K562 treated with DMSO at 1 percent for 24 hours (cell line): Measurements from ENCODE around the gene FER. TPM values are rescaled to one million over a fixed set of nuclear protein-coding genes. Genes with fewer than 3 reads are reported as not detected.

Experiments
- total RNA-seq: library from RNA; unstranded; fragments of 300-600 nt; gene quantifications from 2 replicates; pipeline ENCODE4 v1.2.3, GENCODE V29; 2022; ENCODE audit warnings: low read depth; ENCODE audit not compliant: insufficient read depth

The FER gene
- total RNA-seq, result 3.5 and 6.1 TPM in 2 replicates

DNA sequence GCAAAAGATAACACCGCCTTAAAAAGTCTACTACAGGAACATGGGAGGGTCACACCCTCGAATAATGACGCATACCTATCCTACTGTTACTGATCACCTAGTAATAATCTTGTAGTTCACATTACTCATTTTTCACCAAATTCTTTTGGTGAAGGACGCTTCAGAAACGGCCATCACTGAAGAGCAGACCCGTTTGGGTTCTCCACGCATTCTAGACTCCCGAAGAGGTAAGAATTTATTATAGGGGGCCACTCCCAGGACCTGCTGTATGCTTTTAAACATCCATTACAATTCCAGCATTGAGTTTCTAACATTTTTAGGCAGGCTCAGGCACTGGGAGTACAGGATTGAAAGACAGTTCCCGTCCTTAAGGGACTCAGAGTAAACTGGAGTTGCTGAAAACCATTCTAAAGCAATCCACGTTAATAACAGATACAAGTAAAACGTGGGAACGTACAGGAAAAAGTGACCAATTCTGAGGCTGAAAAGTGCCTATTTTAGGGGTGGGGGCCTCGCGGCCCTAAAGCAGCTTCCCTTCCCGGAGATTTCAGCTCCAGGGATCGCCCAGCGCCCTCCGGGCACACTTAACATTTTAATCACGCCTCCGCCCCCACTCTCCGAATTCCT, at the start of gene FER:
TSS of gene FER (plus strand) at position 124 of the 627 bp plus-strand sequence. CDS start 50,286 bp downstream, outside the sequence.

